CMK (cell line): ENCODE results near the gene ZNF672.
A peak's percentile ranks its signal among the peaks of the same experiment; 100 is the strongest.
"Not testable (repeated sequence)": the region's sequence is repeated elsewhere in the genome, so short reads cannot be mapped to it uniquely, and the experiment has no call there.

Experiments used
- DNase-seq: peaks from one replicate; pipeline ENCODE4 v3.0.0-alpha.2; 2010; ENCODE audit warnings: low read depth

ZNF672 gene

GRCh38 chr1:248837781-248838356 is at the start of gene ZNF672:
ZNF672 (plus strand) TSS chr1:248838224; CDS start chr1:248847275, 9,051 bp downstream.
- peak; percentile 89 for DNase-seq

GRCh38 chr1:248788327-248788726 is 49.7 kb upstream of the ZNF672 start:
- DNase-seq = no peak

DNA sequence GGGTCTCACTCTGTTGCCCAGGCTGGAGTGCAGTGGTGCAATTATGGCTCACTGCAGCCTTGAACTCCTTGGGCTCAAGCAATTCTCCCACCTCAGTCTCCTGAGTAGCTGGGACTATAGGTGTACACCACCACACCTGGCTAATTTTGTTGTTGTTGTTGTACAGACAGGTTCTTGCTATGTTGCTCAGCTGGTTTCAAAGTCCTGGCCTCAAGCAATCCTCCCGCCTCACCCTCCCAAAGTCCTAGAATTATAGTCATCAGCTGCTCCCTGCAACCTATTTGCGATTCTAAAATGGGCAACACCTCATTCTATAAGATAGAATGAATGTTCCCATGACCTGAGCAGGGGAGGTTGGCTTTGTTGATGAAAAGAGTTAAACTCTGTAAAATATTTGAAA is 48.7 kb upstream of the ZNF672 start:
- DNase-seq = not testable (repeated sequence)

DNA sequence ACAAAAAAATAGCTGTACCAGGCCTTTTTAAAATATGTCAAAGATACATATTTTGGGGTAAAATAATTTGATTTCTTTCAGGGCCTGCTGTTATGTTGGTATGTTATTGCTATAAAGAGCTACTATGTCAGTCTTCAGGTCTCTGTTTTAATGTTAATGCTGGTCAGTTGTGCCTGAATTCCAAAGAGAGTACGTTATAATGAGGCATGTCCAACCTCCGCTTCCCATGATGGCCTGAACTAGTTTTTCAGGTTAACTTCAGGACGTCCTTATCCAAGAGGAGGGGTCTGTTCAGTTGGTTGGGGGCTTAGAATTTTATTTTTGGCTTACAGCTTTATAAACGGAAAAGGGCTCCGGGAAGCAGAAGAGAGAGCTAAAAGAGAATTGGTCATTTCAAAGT is 47.6 kb upstream of the ZNF672 start:
- no peak for DNase-seq

DNA sequence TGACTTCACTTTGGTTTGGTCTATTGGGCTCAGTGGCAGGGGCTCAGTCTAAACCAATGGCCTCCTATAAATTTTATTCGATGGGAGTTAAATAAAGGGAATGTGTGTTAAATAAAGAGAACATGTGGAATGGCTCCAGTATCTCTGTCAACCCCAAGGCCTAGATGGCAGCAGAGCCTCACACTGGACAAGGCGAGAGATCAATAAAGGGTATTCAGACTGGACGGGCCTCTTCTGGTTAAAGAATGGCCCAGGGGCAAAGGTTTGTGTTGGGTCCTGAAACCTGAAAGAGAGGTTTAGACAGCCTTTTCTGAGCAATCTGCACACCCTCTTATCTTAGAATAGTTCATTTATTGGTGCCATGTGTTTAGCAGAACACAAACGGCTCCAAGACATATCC is 47.0 kb upstream of the ZNF672 start:
- no peak for DNase-seq

- no peak for DNase-seq
Observed at GRCh38 chr1:248792342-248792741, 45.7 kb upstream of the ZNF672 start.

DNA sequence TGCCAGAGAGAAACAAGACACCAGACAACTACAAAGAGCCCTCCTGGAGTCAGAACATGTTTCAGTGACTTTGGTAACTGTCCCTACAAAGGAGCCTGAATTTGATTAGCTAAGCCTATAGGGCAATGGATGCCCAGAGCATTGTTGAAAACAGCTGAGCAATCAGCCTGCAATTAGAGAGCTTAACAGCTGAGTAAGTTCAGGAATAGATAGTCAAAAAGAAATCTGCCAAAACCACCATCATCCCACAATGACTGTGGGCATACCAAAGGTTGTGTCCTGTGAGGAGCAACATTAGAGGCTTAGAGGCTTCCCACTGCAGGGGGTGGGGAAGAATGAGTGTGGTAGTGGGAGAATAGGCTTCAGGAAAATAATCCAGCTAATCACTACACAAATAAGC is 44.4 kb upstream of the ZNF672 start:
- no peak for DNase-seq

DNA sequence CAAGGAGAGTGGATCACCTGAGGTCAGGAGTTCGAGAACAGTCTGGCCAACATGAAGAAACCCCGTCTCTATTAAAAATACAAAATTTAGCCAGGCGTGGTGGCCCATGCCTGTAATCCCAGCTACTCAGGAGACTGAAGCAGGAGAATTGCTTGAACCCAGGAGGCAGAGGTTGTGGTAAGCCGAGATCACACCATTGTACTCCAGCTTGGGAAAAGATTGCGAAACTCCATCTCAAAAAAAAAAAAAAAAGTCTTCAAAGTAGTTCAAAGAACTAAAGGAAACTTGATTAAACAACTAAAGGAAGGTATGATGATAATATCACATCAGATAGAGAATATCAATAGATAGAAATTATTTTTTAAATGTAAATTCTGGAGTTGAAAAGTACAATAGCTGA is 43.4 kb upstream of the ZNF672 start:
- DNase-seq = not testable (repeated sequence)

DNA sequence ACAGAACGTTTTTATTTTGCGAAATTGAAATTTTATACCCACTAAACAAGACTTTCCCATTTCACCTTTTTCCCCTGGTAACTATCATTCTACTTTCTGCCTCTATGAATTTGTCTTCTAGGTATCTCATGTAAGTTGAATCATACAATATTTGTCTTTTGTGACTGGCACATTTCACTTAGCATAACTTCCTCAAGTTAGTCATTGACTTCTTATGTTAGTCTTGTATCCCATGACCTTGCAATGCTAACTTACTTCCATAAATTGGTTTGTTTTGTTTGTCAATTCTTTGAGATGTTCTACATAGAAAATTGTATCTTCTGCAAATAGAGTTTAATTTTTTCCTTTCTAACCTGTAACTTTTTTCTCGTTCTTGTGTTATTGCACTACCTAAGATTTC is 39.2 kb upstream of the ZNF672 start:
- no peak for DNase-seq

- DNase-seq = no peak
Observed at GRCh38 chr1:248800459-248800858, 37.6 kb upstream of the ZNF672 start.

DNA sequence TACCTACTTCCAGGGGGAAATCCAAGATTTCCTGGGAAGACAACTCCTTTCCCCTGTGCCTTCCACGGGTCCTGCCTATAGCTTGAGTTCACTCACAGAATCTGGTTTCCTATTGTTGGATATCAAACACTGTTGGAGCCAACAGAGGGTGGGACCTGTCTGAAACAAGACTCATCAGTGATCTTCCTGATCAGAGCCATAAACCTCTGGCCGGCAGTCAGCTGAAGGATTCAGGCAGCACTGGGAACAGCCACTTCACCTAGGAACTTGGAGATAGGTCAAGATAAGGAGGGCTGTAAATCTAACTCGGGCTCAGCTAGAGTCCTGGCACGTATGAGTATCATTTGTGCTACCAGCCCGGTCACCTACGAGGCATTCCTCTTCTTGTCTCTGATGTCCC is 35.6 kb upstream of the ZNF672 start:
- no peak for DNase-seq

- DNase-seq = not testable (repeated sequence)
Observed at GRCh38 chr1:248803501-248803900, 34.5 kb upstream of the ZNF672 start.

GRCh38 chr1:248804771-248805681 is 33.0 kb upstream of the ZNF672 start:
- DNase-seq = peak; percentile 56

- peak; percentile 80 for DNase-seq
Observed at GRCh38 chr1:248805876-248806275, 32.1 kb upstream of the ZNF672 start.

DNA sequence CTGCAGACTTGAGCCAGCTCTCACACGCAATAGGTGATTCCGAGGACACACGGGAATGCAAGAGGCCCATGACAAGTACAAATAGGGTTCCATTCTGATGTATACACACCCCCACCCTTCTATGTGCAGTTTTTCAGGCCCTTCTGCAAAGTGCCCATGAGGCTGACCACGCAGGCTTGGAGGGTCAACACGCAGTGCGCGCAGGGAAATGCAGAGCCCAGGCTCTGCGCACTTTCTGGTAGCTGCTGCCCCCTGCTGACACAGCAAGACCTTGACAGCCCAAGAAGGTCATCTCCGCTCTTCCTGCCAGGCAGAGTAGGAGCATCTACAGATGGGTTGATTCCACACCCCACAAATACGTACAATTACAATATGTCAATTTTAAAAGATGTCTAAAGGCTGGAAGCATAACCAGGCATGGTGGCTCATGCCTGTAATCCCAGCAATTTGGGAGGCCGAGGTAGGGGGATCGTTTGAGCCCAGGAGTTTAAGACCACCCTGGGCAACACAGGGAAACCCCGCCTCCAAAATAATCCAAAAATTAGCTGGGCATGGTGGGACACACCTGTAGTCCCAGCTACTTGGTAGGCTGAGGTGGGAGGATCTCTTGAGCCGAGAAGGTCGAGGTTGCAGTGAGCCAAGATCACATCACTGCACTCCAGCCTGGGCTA is 30.8 kb upstream of the ZNF672 start:
- no peak for DNase-seq

- no peak for DNase-seq
Observed at GRCh38 chr1:248808876-248809275, 29.1 kb upstream of the ZNF672 start.

DNA sequence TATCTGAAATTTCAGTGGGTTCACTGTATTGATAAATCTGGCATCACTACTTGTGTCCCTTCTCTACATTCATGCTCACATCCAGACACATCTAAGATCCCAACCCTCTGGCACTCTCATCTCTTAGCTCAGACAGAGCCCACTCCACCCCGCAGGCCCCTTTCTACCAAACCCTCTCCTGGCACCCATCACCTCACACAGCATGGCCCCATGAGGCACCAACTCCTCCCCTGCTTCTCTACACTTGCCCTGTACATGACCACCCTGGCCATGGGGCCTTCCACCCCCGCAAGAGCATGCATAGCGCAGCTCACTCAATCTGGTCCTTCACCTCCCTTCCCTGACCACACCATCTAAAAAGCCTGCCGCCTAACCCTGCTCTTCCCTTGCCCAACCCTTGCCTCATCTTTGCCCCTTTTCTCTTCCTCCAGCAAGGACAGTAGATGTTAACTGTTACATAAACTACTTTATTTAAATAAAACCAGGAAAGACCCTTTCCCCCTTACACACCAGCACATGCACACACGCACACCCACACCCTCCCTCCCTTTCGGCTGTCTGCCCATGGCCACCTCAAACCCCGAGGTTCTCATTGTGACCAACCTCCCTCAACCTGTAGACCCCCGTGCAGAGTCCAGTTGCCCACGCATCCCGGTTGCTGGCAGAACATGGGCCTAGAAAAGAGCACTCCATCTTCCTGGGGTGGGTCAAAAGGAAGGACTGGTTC is 27.9 kb upstream of the ZNF672 start:
- no peak for DNase-seq

DNA sequence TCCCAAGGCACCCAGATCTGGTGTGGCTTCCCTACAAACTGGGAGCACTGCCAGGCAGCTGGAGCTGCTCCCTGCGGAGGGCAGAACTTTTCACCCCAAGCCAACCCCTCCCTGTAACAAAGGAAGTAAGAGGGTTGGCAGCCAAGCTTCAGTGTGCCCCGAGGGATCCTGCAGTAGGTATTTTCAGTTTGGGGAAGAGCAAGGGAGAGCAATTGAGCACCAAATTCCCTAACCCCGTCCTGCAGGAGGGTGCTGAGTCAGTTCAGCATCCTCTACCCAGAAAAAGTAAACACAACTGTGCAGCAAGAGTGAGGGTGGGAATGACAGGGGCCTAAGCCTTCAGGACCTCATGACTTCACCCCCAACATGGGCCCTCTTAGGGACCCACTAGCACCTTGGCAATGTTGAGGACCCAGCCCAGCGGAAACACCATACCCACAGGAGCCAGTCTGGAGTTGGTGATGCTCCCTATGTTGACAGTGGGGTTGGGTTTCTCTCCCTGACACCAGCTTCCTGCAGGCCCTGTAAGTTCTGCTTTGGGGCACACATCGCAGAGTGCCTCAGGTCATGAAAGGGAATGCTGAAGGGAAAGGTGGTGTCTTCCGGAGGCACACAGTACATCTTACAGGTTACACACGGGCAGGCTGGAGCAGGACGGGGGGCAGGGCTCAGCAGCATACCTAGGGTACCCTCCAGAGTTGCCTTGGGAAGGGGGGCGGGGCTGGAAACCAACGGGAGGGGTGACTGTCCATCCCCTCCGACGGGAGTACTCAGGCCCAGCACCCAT is 27.1 kb upstream of the ZNF672 start:
- no peak for DNase-seq

- DNase-seq = no peak
Observed at GRCh38 chr1:248811514-248812490, 26.2 kb upstream of the ZNF672 start.

- DNase-seq = no peak
Observed at GRCh38 chr1:248812736-248813425, 25.1 kb upstream of the ZNF672 start.
